Mesenchymal stem cell (in vitro differentiated cells and primary cell): Measurements from ENCODE around the gene PPP1R3G.

Source experiments
- DNase-seq: peaks from one replicate; pipeline ENCODE4 v3.0.0-alpha.2; 2013
- H2AFZ ChIP-seq: one replicate; pipeline ENCODE4 v1.6.1; 2013; ENCODE audit warnings: low read depth, mild to moderate bottlenecking, control low read depth, inconsistent platforms, low read length, moderate library complexity
- H2AK5ac ChIP-seq: 2 replicates; pipeline ENCODE4 v1.6.1; 2013; ENCODE audit warnings: low read length, moderate library complexity, mild to moderate bottlenecking, inconsistent platforms; ENCODE audit not compliant: severe bottlenecking
- H2BK120ac ChIP-seq: one replicate; pipeline ENCODE4 v1.6.1; 2013; ENCODE audit warnings: low read depth, mild to moderate bottlenecking, inconsistent platforms, low read length, moderate library complexity
- H2BK12ac ChIP-seq, 2 experiments: one replicate each; pipeline ENCODE4 v1.6.1; 2013; ENCODE audit warnings: inconsistent platforms in 2 of 2, low read length in 2 of 2, mild to moderate bottlenecking in 2 of 2, moderate library complexity in 2 of 2, control low read depth in 1 of 2
- H2BK15ac ChIP-seq: one replicate; pipeline ENCODE4 v1.6.1; 2013; ENCODE audit warnings: mild to moderate bottlenecking, low read depth, inconsistent platforms; ENCODE audit not compliant: poor library complexity, severe bottlenecking
- H2BK5ac ChIP-seq: 2 replicates; pipeline ENCODE4 v1.6.1; 2013; ENCODE audit warnings: low read depth, mild to moderate bottlenecking, low read length, control low read depth, inconsistent platforms; ENCODE audit not compliant: poor library complexity, severe bottlenecking
- H3K14ac ChIP-seq, 2 experiments: one replicate each; pipeline ENCODE4 v1.6.1; 2013; ENCODE audit warnings: inconsistent platforms in 2 of 2, low read length in 2 of 2, control low read depth in 1 of 2, mild to moderate bottlenecking in 1 of 2, moderate library complexity in 1 of 2
- H3K18ac ChIP-seq, 2 experiments: one replicate each; pipeline ENCODE4 v1.6.1; 2013; ENCODE audit warnings: inconsistent platforms in 2 of 2, low read length in 2 of 2, control low read depth in 1 of 2, low read depth in 1 of 2, mild to moderate bottlenecking in 1 of 2
- H3K23ac ChIP-seq, 2 experiments: one replicate each; pipeline ENCODE4 v1.6.1; 2013; ENCODE audit warnings: inconsistent platforms in 2 of 2, low read length in 2 of 2, mild to moderate bottlenecking in 2 of 2, moderate library complexity in 2 of 2, control low read depth in 1 of 2
- H3K27ac ChIP-seq: 2 replicates; pipeline ENCODE4 v1.5.1; 2013; ENCODE audit warnings: mild to moderate bottlenecking, moderate library complexity, low read length, control low read depth, inconsistent platforms; ENCODE audit not compliant: poor library complexity, severe bottlenecking
- H3K27me3 ChIP-seq, 2 experiments: 2 replicates each; pipeline versions ENCODE4 v1.6.1 to v1.7.0; 2013; ENCODE audit warnings: low read length in 2 of 2, mild to moderate bottlenecking in 2 of 2, moderate library complexity in 2 of 2, control low read depth in 1 of 2, inconsistent platforms in 1 of 2; ENCODE audit not compliant: control insufficient read depth in 1 of 2, insufficient read depth in 1 of 2
- H3K36me3 ChIP-seq, 2 experiments: 2 replicates each; pipeline versions ENCODE4 v1.6.1 to v1.7.0; 2013; ENCODE audit warnings: low read length in 2 of 2, control low read depth in 1 of 2, inconsistent platforms in 1 of 2, low read depth in 1 of 2, mild to moderate bottlenecking in 1 of 2; ENCODE audit not compliant: insufficient read depth in 2 of 2, control insufficient read depth in 1 of 2
- H3K4ac ChIP-seq, 2 experiments: one replicate each; pipeline ENCODE4 v1.6.1; 2013; ENCODE audit warnings: inconsistent platforms in 2 of 2, low read length in 2 of 2, mild to moderate bottlenecking in 2 of 2, moderate library complexity in 2 of 2, control low read depth in 1 of 2, low read depth in 1 of 2
- H3K4me1 ChIP-seq: 2 replicates; pipeline ENCODE4 v1.6.1; 2013; ENCODE audit warnings: low read depth, low read length, control low read depth; ENCODE audit not compliant: control insufficient read depth, insufficient read depth
- H3K4me2 ChIP-seq: 2 replicates; pipeline ENCODE4 v1.6.1; 2013; ENCODE audit warnings: low read length, mild to moderate bottlenecking, inconsistent platforms; ENCODE audit not compliant: poor library complexity, severe bottlenecking
- H3K4me3 ChIP-seq, 2 experiments: 2 replicates each; pipeline versions ENCODE4 v1.5.1 to v1.7.0; 2013; ENCODE audit warnings: low read length in 2 of 2, mild to moderate bottlenecking in 2 of 2, control low read depth in 1 of 2, low read depth in 1 of 2; ENCODE audit not compliant: insufficient read depth in 1 of 2
- H3K79me1 ChIP-seq: replicated peaks from 2 replicates; pipeline ENCODE4 v1.6.1; 2013; ENCODE audit warnings: mild to moderate bottlenecking, control low read depth, low read length, inconsistent platforms; ENCODE audit not compliant: poor library complexity, severe bottlenecking
- H3K9ac ChIP-seq: 2 replicates; pipeline ENCODE4 v1.7.0; 2013; ENCODE audit warnings: mild to moderate bottlenecking, low read length, moderate library complexity
- H3K9me3 ChIP-seq: 2 replicates; pipeline ENCODE4 v1.7.0; 2013; ENCODE audit warnings: mild to moderate bottlenecking, low read length; ENCODE audit not compliant: control insufficient read depth
- H4K8ac ChIP-seq: one replicate; pipeline ENCODE4 v1.6.1; 2013; ENCODE audit warnings: inconsistent platforms, mild to moderate bottlenecking, low read length, moderate library complexity
- H4K91ac ChIP-seq: one replicate; pipeline ENCODE4 v1.6.1; 2013; ENCODE audit warnings: mild to moderate bottlenecking, low read length, inconsistent platforms
- WGBS: methylation state at CpG from one replicate; pipeline ENCODE4 v1.1.7; 2013; ENCODE audit warnings: mixed read lengths; 5-methylcytosine and 5-hydroxymethylcytosine counted together

Gene PPP1R3G

GRCh38 chr6:5091210-5092069 lies 6.3 kb downstream of the PPP1R3G start:
- Histone ChIP-seq H3K79me1 (peaks cover 1% of the 10 kb centered on the region), H3K27me3 (peaks cover 2 to 15% of the 10 kb centered on the region in 2 experiments), H4K8ac (no peak overlapping the region), H2BK12ac (peak overlapping the region in 1 of 2 experiments; percentile 43), H2BK5ac (no peak overlapping the region), H2AK5ac (no peak overlapping the region), H3K4me1 (peaks cover 15% of the 10 kb centered on the region), H3K9me3 (no peaks in the 10 kb centered on the region), H3K4me3 (no peak overlapping the region), H4K91ac (no peak overlapping the region), H3K27ac (no peak overlapping the region), H3K18ac (no peak overlapping the region), H2BK15ac (no peak overlapping the region), H2AFZ (no peak overlapping the region), H3K36me3 (no peaks in the 10 kb centered on the region), H2BK120ac (no peak overlapping the region), H3K23ac (no peak overlapping the region), H3K4ac (no peak overlapping the region), H3K9ac (no peak overlapping the region), H3K4me2 (no peak overlapping the region), H3K14ac (no peak overlapping the region)
- no peak for DNase-seq
- WGBS, result 97% methylated on average over 10 of the region's 10 CpGs

GRCh38 chr6:5093231-5094015 lies 8.3 kb downstream of the PPP1R3G start:
- Histone ChIP-seq H2AK5ac (peak overlapping the region; percentile 89), H4K8ac (no peak overlapping the region), H3K14ac (no peak overlapping the region), H2BK5ac (no peak overlapping the region), H3K36me3 (peaks cover 0 to 3% of the 10 kb centered on the region in 2 experiments), H3K79me1 (no peaks in the 10 kb centered on the region), H3K18ac (peak overlapping the region; percentile 41 to 80), H2BK120ac (peak overlapping the region; percentile 67), H3K9ac (no peak overlapping the region), H2AFZ (no peak overlapping the region), H3K4me3 (no peak overlapping the region), H2BK12ac (peak overlapping the region in 1 of 2 experiments; percentile 96), H2BK15ac (peak overlapping the region; percentile 88), H3K23ac (peak overlapping the region in 1 of 2 experiments; percentile 50), H3K9me3 (no peaks in the 10 kb centered on the region), H3K27ac (no peak overlapping the region), H3K4me1 (peaks cover 13% of the 10 kb centered on the region), H3K27me3 (peaks cover 0 to 4% of the 10 kb centered on the region in 2 experiments), H3K4me2 (no peak overlapping the region), H4K91ac (peak overlapping the region; percentile 78), H3K4ac (no peak overlapping the region)
- 90% methylated on average over 7 of the region's 7 CpGs for WGBS
- no peak for DNase-seq

GRCh38 chr6:5094327-5094726 lies 9.2 kb downstream of the PPP1R3G start:
- no peak overlapping the region for H4K91ac ChIP-seq
- no peak overlapping the region for H3K23ac ChIP-seq
- peaks cover 0 to 3% of the 10 kb centered on the region in 2 experiments for H3K36me3 ChIP-seq
- no peaks in the 10 kb centered on the region for H3K79me1 ChIP-seq
- no peak overlapping the region for H3K4ac ChIP-seq
- H2BK15ac ChIP-seq, result no peak overlapping the region
- H3K9ac ChIP-seq, result peak overlapping the region; percentile 43
- H3K27ac ChIP-seq, result peak overlapping the region; percentile 77
- peaks cover 0 to 4% of the 10 kb centered on the region in 2 experiments for H3K27me3 ChIP-seq
- no peak overlapping the region for H4K8ac ChIP-seq
- no peak overlapping the region for H3K18ac ChIP-seq
- no peak overlapping the region for H3K4me2 ChIP-seq
- DNase-seq, result peak; percentile 91
- H2BK120ac ChIP-seq, result no peak overlapping the region
- WGBS, result 40% methylated on average over 3 of the region's 3 CpGs
- H3K4me1 ChIP-seq, result peaks cover 13% of the 10 kb centered on the region
- H2BK12ac ChIP-seq, result no peak overlapping the region
- H3K14ac ChIP-seq, result no peak overlapping the region
- no peaks in the 10 kb centered on the region for H3K9me3 ChIP-seq
- H2AFZ ChIP-seq, result no peak overlapping the region
- no peak overlapping the region for H2BK5ac ChIP-seq
- H2AK5ac ChIP-seq, result no peak overlapping the region
- H3K4me3 ChIP-seq, result no peak overlapping the region

GRCh38 chr6:5095236-5095635 lies 10.1 kb downstream of the PPP1R3G start:
- Histone ChIP-seq H4K91ac (no peak overlapping the region), H3K23ac (no peak overlapping the region), H4K8ac (no peak overlapping the region), H3K14ac (no peak overlapping the region), H3K4me2 (no peak overlapping the region), H2AK5ac (no peak overlapping the region), H3K4ac (no peak overlapping the region), H3K36me3 (peaks cover 0 to 3% of the 10 kb centered on the region in 2 experiments), H2BK12ac (no peak overlapping the region), H3K27me3 (peaks cover 0 to 4% of the 10 kb centered on the region in 2 experiments), H3K79me1 (no peaks in the 10 kb centered on the region), H2AFZ (no peak overlapping the region), H3K4me1 (peaks cover 13% of the 10 kb centered on the region), H2BK120ac (no peak overlapping the region), H3K27ac (peak overlapping the region; percentile 77), H2BK5ac (no peak overlapping the region), H3K9ac (peak overlapping the region; percentile 43), H3K4me3 (no peak overlapping the region), H3K18ac (no peak overlapping the region), H2BK15ac (no peak overlapping the region), H3K9me3 (no peaks in the 10 kb centered on the region)
- peak; percentile 74 for DNase-seq
- 39% methylated on average over 3 of the region's 3 CpGs for WGBS
